CD14-positive monocyte (primary cell): ENCODE data around the gene LRRC72. TPM values are rescaled to one million over a fixed set of nuclear protein-coding genes. Genes with fewer than 3 reads are reported as not detected.

Experiments
- DNase-seq, 3 donors: peaks; one replicate each; pipeline ENCODE4 v3.0.0-alpha.2; 2011 to 2022
- H2AFZ ChIP-seq: 2 replicates; pipeline ENCODE4 v1.6.0; 2012; ENCODE audit warnings: mild to moderate bottlenecking, low read depth, low read length, inconsistent platforms; ENCODE audit not compliant: insufficient read depth, poor library complexity, severe bottlenecking
- H3K27ac ChIP-seq, 2 donors: 1 replicate in 1 of 2; 2 replicates in 1 of 2; pipeline ENCODE4 v1.5.1; 2012 to 2013; ENCODE audit warnings: low read length in 2 of 2, control low read depth in 1 of 2, inconsistent platforms in 1 of 2, low read depth in 1 of 2, mild to moderate bottlenecking in 1 of 2
- H3K27me3 ChIP-seq, 2 donors: one replicate each; pipeline versions ENCODE4 v1.6.0 to v1.6.1; 2011 to 2013; ENCODE audit warnings: low read length in 2 of 2; ENCODE audit not compliant: control insufficient read depth in 2 of 2, insufficient read depth in 2 of 2
- H3K36me3 ChIP-seq, 2 donors: replicated peaks in 1 of 2; 1 replicate in 1 of 2; 2 replicates in 1 of 2; pipeline versions ENCODE4 v1.5.1 to v1.6.1; 2012 to 2013; ENCODE audit warnings: low read length in 2 of 2, control low read depth in 1 of 2, inconsistent platforms in 1 of 2, mild to moderate bottlenecking in 1 of 2; ENCODE audit not compliant: insufficient read depth in 2 of 2, control insufficient read depth in 1 of 2
- H3K4me1 ChIP-seq, 2 donors: 1 replicate in 1 of 2; 2 replicates in 1 of 2; pipeline versions ENCODE4 v1.5.1 to v1.6.1; 2012 to 2013; ENCODE audit warnings: low read length in 2 of 2, control low read depth in 1 of 2, inconsistent platforms in 1 of 2, mild to moderate bottlenecking in 1 of 2, moderate library complexity in 1 of 2; ENCODE audit not compliant: insufficient read depth in 2 of 2, control insufficient read depth in 1 of 2
- H3K4me2 ChIP-seq: replicated peaks from 2 replicates; pipeline ENCODE3; 2012; ENCODE audit warnings: low read length, moderate library complexity, mild to moderate bottlenecking; ENCODE audit not compliant: poor library complexity, severe bottlenecking; ENCODE audit errors: extremely low read depth
- H3K4me3 ChIP-seq, 3 experiments: fragments of 200-600 bp in 1 of 3; sonication (generic) in 1 of 3; replicated peaks in 1 of 3; 1 replicate in 2 of 3; 2 replicates in 1 of 3; pipeline ENCODE4 v1.5.1; 2011 to 2013; ENCODE audit warnings: low read length in 3 of 3, mild to moderate bottlenecking in 3 of 3, control low read depth in 2 of 3, low read depth in 2 of 3, inconsistent platforms in 1 of 3, moderate library complexity in 1 of 3
- H3K79me2 ChIP-seq: 2 replicates; pipeline ENCODE4 v1.6.0; 2012; ENCODE audit warnings: mild to moderate bottlenecking, control low read depth, inconsistent platforms, low read length, moderate library complexity; ENCODE audit not compliant: insufficient read depth
- H3K9ac ChIP-seq: 2 replicates; pipeline ENCODE4 v1.6.0; 2017; ENCODE audit warnings: low read length, mild to moderate bottlenecking; ENCODE audit not compliant: insufficient read depth, poor library complexity, severe bottlenecking
- H3K9me3 ChIP-seq, 2 donors: replicated peaks in 1 of 2; 1 replicate in 1 of 2; 2 replicates in 1 of 2; pipeline versions ENCODE4 v1.5.1 to v1.6.1; 2012 to 2013; ENCODE audit warnings: low read length in 2 of 2, control low read depth in 1 of 2; ENCODE audit not compliant: control insufficient read depth in 1 of 2, insufficient read depth in 1 of 2
- H4K20me1 ChIP-seq: 2 replicates; pipeline ENCODE4 v1.6.0; 2012; ENCODE audit warnings: mild to moderate bottlenecking, low read length, control low read depth, moderate library complexity; ENCODE audit not compliant: insufficient read depth
- H3K27ac Mint-ChIP-seq, 7 donors: one replicate each; pipeline ENCODE4 v1.8.0; 2020; ENCODE audit warnings: mild to moderate bottlenecking in 7 of 7, mixed read lengths in 7 of 7, moderate library complexity in 6 of 7, inconsistent platforms in 2 of 7
- H3K27me3 Mint-ChIP-seq, 3 donors: one replicate each; pipeline ENCODE4 v1.8.0; 2021 to 2022; ENCODE audit warnings: low read depth in 3 of 3, mild to moderate bottlenecking in 3 of 3, mixed read lengths in 3 of 3, moderate library complexity in 3 of 3, inconsistent platforms in 1 of 3
- H3K36me3 Mint-ChIP-seq, 2 donors: one replicate each; pipeline ENCODE4 v1.8.0; 2020; ENCODE audit warnings: mixed read lengths in 2 of 2, inconsistent platforms in 1 of 2, mild to moderate bottlenecking in 1 of 2
- H3K4me1 Mint-ChIP-seq: one replicate; pipeline ENCODE4 v1.8.0; 2020; ENCODE audit warnings: mild to moderate bottlenecking, mixed read lengths
- H3K4me3 Mint-ChIP-seq, 2 donors: one replicate each; pipeline ENCODE4 v1.8.0; 2020; ENCODE audit warnings: mild to moderate bottlenecking in 2 of 2, mixed read lengths in 2 of 2, moderate library complexity in 1 of 2
- H3K9me3 Mint-ChIP-seq, 7 donors: one replicate each; pipeline ENCODE4 v1.8.0; 2020 to 2022; ENCODE audit warnings: mixed read lengths in 7 of 7, mild to moderate bottlenecking in 6 of 7, moderate library complexity in 6 of 7, inconsistent platforms in 2 of 7
- CTCF ChIP-seq: fragments of 200-600 bp; IDR thresholded peaks from one replicate; pipeline ENCODE4 v1.8.0; 2022; ENCODE audit warnings: antibody characterized with exemption, mild to moderate bottlenecking
- WGBS: methylation state at CpG from one replicate; pipeline ENCODE4 v1.1.5; 2013; ENCODE audit warnings: missing lambda C conversion rate; ENCODE audit not compliant: insufficient coverage; 5-methylcytosine and 5-hydroxymethylcytosine counted together
- intact Hi-C, 2 donors: fragments of 100-400 bp; cut with micrococcal nuclease; formaldehyde crosslinking; loops; one replicate each; pipeline versions ENCODE4 v1.15.0 to v1.15.1; 2023
- polyA plus RNA-seq, 3 donors: library from polyadenylated mRNA; depleted of rRNA in 1 of 3; unstranded in 2 of 3; stranded (reverse) in 1 of 3; fragments of 300-500 nt in 2 of 3; fragments of >200 nt in 1 of 3; fragmentation: Illumina TruSeq in 2 of 3; gene quantifications; 1 replicate in 2 of 3; 2 replicates in 1 of 3; pipeline ENCODE4 v1.2.3, GENCODE V29; 2012 to 2021

LRRC72 gene
- polyA plus RNA-seq, 3 donors: not detected

GRCh38 chr7:16592395-16592794 lies 65.8 kb downstream of the LRRC72 start:
- Histone ChIP-seq H3K36me3 (no peaks in the 10 kb centered on the region), H4K20me1 (no peaks in the 10 kb centered on the region), H2AFZ (no peak overlapping the region), H3K9ac (no peak overlapping the region), H3K27me3 (no peaks in the 10 kb centered on the region), H3K9me3 (no peaks in the 10 kb centered on the region), H3K79me2 (no peaks in the 10 kb centered on the region), H3K4me2 (no peak overlapping the region), H3K4me3 (no peak overlapping the region), H3K4me1 (no peaks in the 10 kb centered on the region), H3K27ac (no peak overlapping the region)
- WGBS: 100% methylated on average over 2 of the region's 3 CpGs
- DNase-seq: no peak
- H3K27ac Mint-ChIP-seq: no peak overlapping the region
- H3K36me3 Mint-ChIP-seq: peaks cover 0 to 3% of the 10 kb centered on the region in 2 donors
- no peaks in the 10 kb centered on the region for H3K27me3 Mint-ChIP-seq
- H3K9me3 Mint-ChIP-seq: peaks cover 0 to 3% (median 0%) of the 10 kb centered on the region in 7 donors
- TF ChIP-seq CTCF: no peak
- H3K4me3 Mint-ChIP-seq: no peak overlapping the region
- no peaks in the 10 kb centered on the region for H3K4me1 Mint-ChIP-seq
- intact Hi-C loops: no loop called here

DNA sequence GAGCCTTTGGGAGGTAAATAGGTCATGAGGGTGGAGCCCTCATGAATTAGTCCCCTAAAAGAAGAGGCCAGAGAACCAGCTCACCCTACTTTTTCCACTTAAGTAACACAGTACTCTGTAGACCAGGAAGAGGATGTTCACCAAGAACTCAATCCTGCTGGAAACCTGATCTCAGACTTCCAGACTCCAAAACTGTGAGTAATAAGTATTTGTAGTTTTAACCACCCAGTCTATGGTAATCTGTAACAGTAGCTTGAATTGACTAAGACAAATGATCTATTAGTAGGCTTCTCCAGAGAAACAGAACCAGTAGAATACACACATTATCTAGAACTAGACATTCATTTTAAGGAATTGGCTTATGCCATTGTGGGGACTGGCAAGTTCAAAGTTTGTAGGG lies 67.4 kb downstream of the LRRC72 start:
- intact Hi-C loops: no loop called here
- Mint-ChIP-seq H3K4me3 (no peak overlapping the region), H3K4me1 (no peaks in the 10 kb centered on the region), H3K36me3 (peaks cover 8 to 12% of the 10 kb centered on the region in 2 donors), H3K27me3 (no peaks in the 10 kb centered on the region), H3K9me3 (peaks cover 0 to 3% (median 0%) of the 10 kb centered on the region in 7 donors), H3K27ac (peak overlapping the region in 1 of 7 donors; percentile 15)
- Histone ChIP-seq H3K79me2 (no peaks in the 10 kb centered on the region), H3K9me3 (no peaks in the 10 kb centered on the region), H3K4me1 (no peaks in the 10 kb centered on the region), H3K4me3 (no peak overlapping the region), H2AFZ (no peak overlapping the region), H3K27ac (no peak overlapping the region), H3K9ac (no peak overlapping the region), H3K36me3 (peaks cover 0 to 11% of the 10 kb centered on the region in 2 donors), H3K4me2 (no peak overlapping the region), H3K27me3 (no peaks in the 10 kb centered on the region), H4K20me1 (no peaks in the 10 kb centered on the region)
- no peak for DNase-seq
- TF ChIP-seq CTCF: no peak
